Hindlimb muscle (tissue), 1 donor: ENCODE data around the gene RAB33B. TPM values are rescaled to one million over a fixed set of nuclear protein-coding genes. Genes with fewer than 3 reads are reported as not detected.
"Not testable (repeated sequence)": the region's sequence is repeated elsewhere in the genome, so short reads cannot be mapped to it uniquely, and the experiment has no call there.

ENCODE experiments used
- DNase-seq: peaks from one replicate; pipeline ENCODE4 v3.0.0-alpha.2; 2013
- polyA plus RNA-seq: library from polyadenylated mRNA; unstranded; fragments of 120-200 nt; gene quantifications from one replicate; pipeline ENCODE4 v1.2.1, GENCODE V29; 2013; ENCODE audit not compliant: insufficient read length

RAB33B gene
- polyA plus RNA-seq, 1 donor, result 7.8 TPM

DNA sequence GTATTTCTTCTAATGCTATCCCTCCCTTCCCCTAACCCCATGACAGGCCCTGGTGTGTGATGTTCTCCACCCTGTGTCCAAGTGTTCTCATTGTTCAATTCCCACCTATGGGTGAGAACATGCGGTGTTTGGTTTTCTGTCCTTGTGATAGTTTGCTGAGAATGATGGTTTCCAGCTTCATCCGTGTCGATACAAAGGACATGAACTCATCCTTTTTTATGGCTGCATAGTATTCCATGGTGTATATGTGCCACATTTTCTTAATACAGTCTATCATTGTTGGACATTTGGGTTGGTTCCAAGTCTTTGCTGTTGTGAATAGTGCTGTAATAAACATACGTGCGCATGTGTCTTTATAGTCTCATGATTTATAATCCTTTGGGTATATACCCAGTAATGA lies 10.6 kb downstream of the RAB33B start:
- DNase-seq, result not testable (repeated sequence)

DNA sequence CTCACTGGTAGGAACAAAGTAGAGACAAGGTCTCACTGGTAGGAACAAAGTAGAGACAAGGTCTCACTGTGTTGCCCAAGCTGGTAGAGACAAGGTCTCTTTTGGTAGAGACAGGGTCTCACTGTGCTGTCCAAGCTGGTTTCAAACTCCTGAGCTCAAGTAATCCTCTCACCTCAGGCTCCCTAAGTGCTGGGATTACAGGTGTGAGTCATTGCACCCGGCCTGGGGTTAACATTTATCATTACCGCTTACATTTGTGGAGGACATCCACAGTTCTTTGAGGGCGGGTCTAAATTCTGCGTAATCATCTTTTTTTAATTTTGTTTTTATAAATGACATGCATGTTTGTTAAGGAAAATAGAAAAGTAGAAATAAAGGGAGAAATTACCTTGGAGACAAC lies 12.0 kb downstream of the RAB33B start:
- no peak for DNase-seq

DNA sequence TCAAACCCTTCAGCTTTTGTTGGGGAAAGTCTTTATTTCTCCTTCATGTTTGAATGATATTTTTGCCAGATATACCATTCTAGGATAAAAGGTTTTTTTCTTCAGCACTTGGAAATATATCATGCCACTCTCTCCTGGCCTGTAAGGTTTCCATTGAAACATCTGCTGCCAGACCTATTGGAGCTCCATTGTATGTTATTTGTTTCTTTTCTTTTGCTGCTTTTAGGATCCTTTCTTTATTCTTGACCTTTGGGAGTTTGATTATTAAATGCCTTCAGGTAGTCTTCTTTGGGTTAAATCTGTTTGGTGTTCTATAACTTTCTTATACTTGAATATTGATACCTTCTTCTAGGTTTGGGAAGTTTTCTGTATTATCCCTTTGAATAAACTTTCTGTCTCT lies 14.8 kb downstream of the RAB33B start:
- not testable (repeated sequence) for DNase-seq

DNA sequence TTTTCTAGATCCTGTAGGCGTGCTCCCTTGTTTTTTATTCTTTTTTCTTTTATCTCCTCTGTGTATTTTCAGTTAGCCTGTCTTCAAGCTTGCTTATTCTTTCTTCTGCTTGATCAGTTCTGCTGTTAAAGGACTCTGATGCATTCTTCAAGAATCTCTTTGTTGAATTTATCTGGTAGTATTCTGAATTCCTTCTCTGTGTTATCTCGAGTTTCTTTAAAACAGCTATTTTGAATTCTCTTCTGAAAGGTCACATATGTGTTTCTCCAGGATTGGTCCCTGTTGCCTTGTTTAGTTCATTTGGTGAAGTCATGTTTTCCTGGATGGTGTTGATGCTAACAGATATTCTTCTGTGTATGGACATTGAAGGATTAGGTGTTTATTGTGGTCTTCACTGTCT lies 15.3 kb downstream of the RAB33B start:
- no peak for DNase-seq

DNA sequence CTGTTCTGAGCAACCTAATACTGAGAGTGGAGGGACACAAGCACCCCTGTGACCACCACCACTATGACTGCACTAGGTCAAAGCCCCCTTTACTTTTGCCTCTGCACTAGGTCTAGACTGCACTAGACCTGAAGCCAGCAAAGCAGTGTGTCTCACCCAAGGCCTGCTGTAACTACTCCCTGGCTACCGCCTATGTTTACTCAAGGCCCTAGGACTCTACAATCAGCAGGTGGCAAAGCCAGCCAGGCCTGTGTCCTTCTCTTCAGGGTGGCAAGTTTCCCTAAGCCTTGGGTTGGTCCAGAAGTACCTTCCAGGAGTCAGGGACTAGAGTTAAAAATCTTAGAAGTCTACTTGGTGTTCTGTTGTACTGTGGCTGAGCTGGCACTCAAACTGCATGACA lies 15.9 kb downstream of the RAB33B start:
- no peak for DNase-seq

DNA sequence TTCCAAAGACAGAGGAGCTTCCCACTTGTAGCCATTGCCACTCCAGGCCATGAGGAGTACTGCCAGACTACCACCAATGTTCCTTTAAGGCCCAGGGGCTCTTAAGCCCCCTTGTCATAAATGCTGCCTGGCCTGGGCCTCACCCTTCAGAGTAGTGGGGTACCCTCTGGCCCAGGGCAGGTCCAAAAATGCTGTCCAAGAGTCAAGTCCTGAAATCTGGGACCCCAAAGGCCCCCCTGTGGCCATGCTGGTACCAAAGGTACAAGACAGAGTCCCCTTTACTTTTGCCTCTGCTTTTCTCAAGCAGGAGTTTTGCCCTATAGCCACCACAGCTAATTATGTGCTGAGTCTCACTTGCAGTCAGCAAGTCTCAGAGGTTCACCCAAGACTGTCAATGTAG lies 16.4 kb downstream of the RAB33B start:
- no peak for DNase-seq

DNA sequence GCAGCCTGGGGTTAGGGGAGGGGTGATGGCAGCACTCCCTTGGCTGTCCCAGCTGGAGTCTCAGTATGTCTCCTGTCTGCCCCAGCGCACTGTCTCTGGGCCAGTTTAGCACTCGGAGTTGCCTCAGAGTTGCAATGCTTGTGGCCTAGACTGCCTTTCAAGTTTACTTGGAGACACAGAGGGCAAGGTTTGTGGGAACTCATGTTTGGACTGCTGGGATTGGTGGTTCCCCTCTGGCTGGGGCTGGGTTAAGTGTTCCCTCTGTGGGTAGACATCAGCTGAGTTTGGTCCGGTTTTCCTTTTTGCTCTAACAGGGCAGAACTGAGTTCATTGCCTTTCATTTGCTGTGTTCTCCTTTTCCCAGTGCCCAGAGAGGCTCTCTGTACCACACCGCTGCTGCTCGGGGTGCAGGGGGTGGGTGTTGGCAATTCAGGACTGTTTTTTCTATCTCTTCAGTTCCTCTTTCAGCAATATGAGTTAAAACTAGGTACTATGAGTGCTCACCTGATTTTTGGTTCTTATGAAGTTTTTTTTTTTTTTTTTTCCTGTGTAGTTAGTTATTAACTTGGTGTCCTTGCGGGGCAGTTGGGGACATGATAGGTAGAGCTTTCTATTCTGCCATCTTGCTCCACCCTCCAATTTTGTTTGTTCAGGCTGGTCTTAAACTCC lies 17.2 kb downstream of the RAB33B start:
- no peak for DNase-seq

DNA sequence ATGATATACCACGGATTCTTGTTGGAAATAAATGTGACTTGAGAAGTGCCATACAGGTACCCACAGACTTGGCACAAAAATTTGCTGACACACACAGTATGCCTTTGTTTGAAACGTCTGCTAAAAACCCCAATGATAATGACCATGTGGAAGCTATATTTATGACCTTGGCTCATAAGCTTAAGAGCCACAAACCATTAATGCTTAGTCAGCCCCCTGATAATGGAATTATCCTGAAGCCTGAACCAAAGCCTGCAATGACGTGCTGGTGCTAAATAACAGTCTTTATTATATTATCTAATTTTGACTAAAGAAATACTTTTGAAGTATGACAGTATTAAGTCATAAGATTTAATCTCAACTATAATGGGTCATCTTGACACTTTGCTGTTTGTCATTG lies 18.9 kb downstream of the RAB33B start:
- no peak for DNase-seq

DNA sequence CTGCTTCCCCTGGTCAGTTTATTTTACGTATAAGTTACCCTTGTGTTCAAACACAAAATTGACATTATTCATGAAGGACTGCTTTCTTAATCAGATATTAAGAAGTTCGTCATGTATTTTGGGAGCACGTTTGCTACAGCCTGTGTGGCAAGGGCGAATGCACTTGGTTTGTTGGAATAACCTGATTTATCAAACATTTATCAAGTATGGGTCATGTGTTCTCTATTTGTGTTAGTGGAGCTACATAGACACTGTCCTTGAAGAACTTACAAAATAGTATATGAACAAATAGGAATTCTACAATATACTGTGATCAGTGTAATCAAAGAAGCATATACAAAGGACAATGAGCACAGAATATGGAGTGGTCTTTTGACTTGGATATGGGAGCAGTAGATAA lies 22.4 kb downstream of the RAB33B start:
- no peak for DNase-seq

DNA sequence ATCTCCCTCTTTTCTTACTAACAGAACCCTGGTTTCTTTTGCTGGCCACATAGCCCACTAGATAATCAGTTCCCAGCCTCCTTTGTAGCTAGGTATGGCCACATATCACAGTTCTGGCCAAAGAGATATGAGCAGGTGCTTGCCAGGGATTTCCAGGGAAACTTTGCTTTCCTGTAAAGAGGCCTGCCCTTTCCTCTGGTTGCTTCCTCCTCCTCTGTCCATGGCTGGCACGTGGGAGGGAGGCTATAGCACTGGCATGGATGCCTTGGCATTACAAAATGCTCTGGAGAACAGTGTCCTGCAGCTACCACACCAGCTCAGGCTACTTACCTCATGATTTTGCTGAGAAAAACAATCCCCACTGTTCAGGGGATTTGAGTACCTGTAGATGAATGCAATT lies 27.5 kb downstream of the RAB33B start:
- no peak for DNase-seq

DNA sequence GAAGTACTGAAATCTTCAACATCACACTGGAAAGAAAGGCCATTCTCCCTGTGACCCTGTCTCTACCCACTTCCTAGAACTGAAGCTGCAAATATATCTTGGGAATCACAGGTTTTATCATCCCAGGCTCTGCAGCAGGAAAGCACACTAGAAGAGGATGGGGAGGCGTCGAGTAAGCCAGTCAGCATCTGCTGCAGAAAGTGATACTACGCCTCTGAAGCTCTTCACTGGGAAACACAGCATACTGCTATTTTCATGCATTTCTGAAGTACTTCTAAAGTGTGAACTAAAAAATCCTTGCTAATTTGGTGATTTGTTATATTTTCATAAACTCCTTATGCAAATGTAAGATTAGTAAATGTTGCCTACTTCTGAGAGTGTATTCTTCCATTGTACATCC lies 29.1 kb downstream of the RAB33B start:
- DNase-seq, result no peak

DNA sequence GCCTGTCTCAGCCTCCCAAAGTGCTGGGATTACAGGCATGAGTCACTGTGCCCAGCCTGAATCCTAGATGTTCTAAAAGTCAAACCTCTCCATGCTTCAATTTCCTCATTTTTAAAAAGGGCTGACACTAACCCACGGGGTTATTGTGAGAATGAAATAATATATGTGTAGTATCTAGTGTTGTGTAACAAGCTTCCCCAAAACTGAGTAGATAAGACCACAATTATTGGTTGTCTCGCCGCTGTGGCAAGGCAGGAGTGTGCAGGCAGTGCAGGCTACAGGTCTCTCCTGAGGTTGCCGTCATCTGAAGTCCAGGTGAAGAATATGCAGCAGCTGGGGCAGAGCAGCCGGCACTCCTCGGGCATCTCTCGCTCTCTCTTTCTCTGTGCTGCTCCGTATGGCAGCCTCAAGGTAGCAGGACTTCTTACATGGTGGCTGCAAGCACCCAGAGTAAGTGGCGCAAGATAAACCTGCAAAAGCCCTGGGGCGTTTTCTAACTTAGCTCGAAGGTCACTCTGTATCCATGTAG lies 30.9 kb downstream of the RAB33B start:
- DNase-seq, result no peak

DNA sequence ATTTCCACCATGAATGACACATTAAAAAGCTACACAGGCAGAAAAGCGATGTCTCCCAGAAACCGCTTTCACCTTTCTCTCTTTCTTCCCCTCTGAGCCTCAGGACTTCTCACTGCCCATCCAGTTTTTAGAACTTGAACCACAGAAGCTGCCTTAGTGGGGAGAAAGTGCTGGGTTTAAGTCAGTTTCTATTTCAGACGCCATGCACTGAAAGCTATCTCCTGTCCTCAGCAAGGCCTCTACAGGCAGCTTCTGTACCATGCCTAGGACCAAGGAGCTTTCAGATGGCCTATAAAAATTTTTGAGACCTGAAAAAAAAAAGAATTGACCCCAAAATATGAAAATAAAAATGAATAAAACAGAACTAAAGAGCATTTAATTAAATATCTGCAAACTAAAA lies 34.5 kb downstream of the RAB33B start:
- no peak for DNase-seq

DNA sequence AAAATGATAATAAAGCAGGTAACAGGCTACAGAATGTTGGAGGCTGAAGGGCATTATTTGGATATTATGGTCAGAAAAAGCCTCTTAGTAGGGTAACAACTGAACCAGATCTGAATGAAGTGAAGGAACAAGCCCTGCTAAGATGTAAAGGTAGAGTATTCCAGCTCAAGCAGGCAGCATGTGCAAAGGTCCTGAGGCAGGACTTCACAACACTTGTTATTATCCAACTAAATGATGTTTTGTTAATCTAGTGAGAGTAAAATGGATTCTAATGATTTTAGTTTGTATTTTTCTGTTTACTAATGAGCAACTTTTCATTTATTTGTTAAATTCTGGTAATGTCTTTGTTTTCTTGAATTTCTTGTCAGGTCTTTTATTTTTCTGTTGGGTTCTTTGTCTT lies 35.7 kb downstream of the RAB33B start:
- no peak for DNase-seq

DNA sequence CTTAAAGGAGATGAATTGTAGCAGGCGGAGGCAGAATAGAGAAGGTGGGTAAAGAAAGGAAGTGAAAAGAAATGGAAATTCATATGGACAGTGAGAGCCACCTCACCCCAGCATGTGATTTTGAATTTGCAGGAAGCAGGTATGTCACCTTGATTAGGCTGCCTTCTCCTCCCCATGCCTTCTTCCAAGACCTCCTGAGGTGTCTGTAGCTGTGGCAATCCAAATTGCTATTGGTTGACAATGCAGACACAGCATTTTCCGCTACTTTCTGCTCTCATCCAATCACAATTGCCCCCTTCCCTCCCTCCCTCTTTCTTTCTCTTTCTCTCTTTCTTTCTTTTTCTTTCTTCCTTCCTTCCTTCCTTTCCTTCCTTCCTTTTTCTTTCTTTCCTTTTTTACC lies 38.5 kb downstream of the RAB33B start:
- no peak for DNase-seq

DNA sequence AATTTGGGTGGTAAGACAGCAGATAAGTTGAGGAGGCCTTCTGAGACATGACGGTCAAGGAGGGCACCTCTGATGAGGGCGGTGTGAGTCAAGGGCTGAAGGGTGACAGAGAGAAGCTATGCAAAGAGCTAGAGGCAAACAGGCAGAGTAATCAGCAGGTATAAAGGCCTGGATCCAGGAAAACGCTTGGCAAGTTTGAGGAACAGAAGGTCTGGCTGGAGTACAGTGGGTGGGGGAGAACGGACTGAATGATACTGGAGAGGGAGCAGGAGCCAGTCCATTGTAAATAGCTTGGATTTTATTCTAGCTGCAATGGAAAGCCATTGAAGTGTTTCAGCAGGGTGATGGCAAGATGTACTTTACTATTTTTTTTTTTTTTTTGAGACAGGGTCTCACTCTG lies 39.3 kb downstream of the RAB33B start:
- no peak for DNase-seq

DNA sequence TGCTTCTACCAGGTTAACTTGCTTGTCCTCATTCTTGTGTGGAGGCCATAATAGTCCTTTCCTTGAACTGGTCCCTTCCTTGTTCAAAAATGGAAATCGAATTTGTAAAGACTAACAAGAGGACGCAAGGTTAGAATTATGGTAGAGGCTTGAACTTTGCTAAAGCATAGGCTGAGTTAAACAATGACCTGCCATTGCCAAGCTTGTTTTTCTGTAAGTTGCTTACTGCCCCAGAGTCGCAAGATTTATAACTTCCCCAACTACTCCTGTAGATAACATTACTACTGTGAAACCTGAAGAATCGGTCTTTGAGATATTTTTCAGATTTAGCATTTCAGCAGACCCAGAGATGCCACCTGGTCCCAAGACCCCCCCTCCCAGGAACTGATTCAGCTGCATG lies 45.3 kb downstream of the RAB33B start:
- no peak for DNase-seq

DNA sequence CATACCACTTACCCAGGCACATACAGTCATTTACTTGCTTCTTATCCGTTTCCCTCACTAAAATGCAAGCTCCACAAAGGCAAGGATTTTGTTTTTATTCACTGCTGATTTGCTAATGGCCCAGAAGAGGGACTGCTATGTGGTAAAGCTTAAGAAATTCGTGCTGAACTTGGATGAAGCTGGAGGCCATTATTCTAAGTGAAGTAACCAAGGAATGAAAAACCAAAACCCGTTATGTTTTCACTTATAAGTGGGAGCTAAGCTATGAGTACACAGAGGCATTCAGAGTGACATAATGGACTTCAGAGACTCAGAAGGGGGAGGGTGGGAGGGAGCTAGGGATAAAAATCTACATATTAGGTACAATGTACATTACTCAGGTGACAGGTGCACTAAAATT lies 47.2 kb downstream of the RAB33B start:
- DNase-seq, result no peak

DNA sequence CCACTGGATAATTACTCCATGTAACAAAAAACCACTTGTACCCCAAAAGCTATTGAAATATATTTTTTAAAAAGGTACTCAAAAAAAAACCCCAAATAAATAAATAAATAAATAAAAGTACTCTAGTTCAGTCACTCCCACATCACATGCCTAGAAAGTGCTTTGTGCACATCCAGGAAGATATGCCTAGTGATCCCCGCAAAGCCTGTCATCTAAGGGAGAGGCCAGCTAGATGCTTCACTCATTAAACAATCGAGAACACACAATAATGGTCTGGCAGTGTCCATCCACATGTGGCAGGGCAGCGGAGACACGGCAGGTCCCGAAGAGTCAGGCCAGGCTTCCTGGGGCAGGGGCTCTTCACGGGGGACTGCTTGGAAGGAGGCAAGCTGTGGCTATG lies 47.6 kb downstream of the RAB33B start:
- DNase-seq, result no peak

DNA sequence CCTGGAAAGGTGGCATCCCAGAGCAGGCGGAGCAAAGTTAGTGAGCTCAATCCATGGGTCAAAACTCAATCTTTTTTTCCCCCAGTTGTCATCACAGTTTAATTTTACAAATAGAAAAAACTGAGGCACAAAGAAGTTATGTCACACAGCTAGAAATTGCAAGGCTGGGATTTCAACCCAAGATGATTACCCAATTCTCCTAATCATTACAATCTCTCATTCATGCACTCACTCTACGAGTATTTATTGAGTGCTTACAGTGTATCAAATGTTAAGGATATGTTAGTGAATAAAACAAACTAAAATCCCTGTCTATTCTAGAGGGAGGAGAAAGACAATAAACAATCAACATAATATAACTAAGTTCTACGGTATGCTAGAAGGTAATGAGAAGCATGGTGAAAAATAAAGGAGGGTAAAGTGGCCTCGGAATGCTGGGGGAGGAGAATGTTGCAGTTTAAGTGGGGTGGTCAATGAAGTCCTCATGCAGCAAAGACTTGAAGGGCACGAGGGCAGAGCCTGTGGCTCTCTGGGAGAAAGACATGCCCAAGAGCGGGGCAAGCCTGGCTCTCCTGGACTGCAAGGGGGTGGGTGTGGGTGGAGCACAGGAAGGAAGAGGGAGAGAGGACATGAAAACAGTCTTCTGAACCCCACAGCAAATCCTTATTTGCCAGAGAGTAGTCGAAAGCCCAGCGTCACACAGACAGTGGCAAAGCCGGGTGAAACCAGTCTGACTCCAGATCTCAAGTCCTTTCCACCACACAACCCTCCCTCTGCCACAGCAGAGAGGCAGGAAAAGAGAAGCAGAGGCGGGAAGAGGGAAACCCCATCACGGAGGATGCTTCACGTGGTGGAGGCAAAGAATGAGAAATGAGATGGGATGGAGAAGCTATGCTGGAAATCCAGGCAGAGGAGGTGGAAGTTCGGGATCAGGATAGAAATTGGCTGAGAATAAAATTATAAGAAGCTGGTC lies 48.3 kb downstream of the RAB33B start:
- DNase-seq, result no peak

DNA sequence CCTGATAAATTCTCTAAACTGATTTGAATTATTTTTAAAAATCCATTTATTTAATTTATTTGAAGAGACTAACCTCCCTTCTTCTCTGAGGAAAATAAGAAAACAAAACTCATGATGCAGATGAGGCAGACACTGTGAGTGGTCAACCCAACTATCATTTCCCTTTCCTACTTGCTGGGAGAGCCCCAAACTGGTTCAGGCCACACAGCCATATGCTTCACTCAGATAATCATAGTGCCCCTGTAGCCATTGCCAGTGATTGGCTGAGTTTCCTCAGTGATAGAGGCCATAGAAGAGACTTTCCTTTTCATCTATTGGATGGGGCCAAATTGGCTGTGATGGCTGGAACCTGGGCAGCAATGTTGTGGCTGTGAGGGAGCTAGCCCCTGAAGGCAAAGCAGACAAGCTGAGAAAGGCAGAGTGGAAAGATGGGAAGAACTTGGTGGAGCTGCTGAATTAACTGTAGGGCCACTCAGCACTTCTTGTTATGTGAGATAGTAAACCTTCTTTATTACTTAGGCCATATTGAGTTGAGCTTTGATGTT lies 49.8 kb downstream of the RAB33B start:
- no peak for DNase-seq

DNA sequence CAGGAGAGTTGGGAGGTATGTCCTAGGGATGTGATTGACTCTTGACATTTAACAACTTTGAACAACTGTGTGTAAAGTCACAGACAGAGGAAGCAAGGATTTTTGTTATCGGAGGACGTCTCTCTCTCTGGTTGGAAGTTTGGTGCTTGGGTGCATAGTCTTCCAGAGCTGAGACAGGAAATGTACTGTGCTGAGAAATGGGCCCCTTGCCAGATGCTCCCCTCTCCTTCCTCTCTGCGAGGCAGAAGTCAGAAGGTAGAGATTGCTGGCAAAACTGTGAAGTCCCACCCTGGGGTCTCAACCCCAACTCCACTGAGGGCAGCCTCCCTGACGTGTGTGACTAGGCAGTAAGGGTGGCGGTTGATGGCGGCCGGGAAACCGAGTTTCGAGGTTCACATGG lies 52.9 kb downstream of the RAB33B start:
- no peak for DNase-seq

DNA sequence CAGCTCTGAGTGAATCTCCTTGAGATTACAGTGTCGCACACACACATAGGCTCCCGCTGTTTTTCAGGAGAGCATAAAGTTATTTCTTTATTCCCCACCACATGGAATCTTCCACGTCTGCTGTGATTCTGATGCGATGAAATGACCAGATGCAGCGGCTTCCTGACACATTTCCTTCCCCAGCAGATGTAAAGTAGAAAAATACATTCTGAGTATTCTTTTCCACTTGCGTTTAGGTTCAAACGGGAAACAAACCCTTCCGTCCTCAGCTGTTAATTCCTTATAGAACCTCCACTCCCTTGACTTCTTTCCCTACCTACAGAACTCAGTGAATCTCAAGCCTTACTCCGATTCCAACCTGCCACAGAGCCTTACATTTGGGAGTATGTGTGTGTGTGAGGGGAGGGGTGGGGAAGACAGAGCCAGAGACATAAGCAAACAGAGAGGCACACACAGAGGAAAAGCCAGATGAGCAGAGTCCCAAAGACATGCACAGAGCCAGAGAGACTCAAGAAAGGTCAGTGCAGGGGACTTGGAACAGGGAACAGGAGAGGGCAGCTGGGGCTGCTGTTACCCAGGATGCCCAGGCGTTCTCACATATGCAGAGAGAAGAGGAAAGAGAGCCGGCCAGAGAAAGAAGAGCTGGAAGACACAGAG lies 54.8 kb downstream of the RAB33B start:
- DNase-seq, result no peak
